ENCODE data around the gene AP1M1.
A peak's percentile ranks its signal among the peaks of the same experiment; 100 is the strongest.

AP1M1 gene

GRCh38 chr19:16207490-16208025 is 9.8 kb downstream of the AP1M1 start:
- H3K4me3 Mint-ChIP-seq, result no peak overlapping the region
- peaks cover 100% of the 10 kb centered on the region for H3K36me3 Mint-ChIP-seq (ENCODE audit: low read depth)
- no peaks in the 10 kb centered on the region for H3K27me3 Mint-ChIP-seq
- peak overlapping the region; percentile 21 for H3K27ac Mint-ChIP-seq
- intact Hi-C loops (cut with micrococcal nuclease), result no loop called here
- H3K4me1 Mint-ChIP-seq (ENCODE audit: low read depth), result peaks cover 19% of the 10 kb centered on the region
- H3K9me3 Mint-ChIP-seq, result no peaks in the 10 kb centered on the region

GRCh38 chr19:16208064-16208759 is 10.5 kb downstream of the AP1M1 start:
- Mint-ChIP-seq H3K36me3 (ENCODE audit: low read depth) (peaks cover 100% of the 10 kb centered on the region), H3K9me3 (no peaks in the 10 kb centered on the region), H3K4me3 (no peak overlapping the region), H3K27ac (no peak overlapping the region), H3K27me3 (no peaks in the 10 kb centered on the region), H3K4me1 (ENCODE audit: low read depth) (peaks cover 26% of the 10 kb centered on the region)
- intact Hi-C loops (cut with micrococcal nuclease), result no loop called here

DNA sequence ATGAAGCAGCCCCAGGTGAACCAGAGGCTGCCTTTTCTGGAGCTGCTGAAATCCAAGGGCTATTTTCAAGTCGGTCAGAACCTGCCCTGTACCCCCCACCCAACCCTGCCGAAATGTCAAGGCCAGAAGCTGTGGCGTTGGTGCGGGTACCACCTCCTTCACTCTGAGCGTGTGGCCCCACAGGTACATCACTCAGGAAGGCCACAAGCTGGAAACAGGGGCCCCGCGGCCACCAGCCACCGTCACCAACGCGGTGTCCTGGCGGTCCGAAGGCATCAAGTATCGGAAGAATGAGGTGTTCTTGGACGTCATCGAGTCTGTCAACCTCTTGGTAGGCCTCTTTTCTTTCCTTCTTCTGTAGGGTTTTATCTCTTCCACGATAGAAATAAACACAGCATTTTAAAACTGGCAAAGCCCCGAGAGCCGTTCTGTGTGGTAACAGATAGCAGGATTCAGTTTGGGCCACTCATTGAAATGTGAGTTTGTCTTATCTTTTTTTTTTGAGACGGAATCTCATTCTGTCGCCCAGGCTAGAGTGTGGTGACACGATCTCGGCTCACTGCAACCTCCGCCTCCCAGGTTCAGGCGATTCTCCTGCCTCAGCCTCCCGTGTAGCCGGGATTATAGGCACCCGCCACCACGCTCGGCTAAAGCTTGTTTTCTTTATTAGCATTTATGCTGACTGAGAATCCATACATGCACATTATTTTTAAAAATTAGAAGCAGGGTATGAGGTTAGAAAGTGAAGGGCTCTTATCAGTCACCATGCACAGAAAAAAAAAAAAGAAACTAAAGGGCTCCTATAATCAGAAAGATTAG is 11.3 kb downstream of the AP1M1 start:
- Mint-ChIP-seq H3K27ac (no peak overlapping the region), H3K4me1 (ENCODE audit: low read depth) (peaks cover 28% of the 10 kb centered on the region), H3K9me3 (no peaks in the 10 kb centered on the region), H3K4me3 (no peak overlapping the region), H3K27me3 (no peaks in the 10 kb centered on the region), H3K36me3 (ENCODE audit: low read depth) (peaks cover 100% of the 10 kb centered on the region)
- intact Hi-C loops (cut with micrococcal nuclease), result no loop called here

- H3K27ac Mint-ChIP-seq, result no peak overlapping the region
- peaks cover 98% of the 10 kb centered on the region for H3K36me3 Mint-ChIP-seq (ENCODE audit: low read depth)
- H3K9me3 Mint-ChIP-seq, result no peaks in the 10 kb centered on the region
- H3K27me3 Mint-ChIP-seq, result no peaks in the 10 kb centered on the region
- intact Hi-C loops (cut with micrococcal nuclease), result no loop called here
- no peak overlapping the region for H3K4me3 Mint-ChIP-seq
- peaks cover 28% of the 10 kb centered on the region for H3K4me1 Mint-ChIP-seq (ENCODE audit: low read depth)
These were observed 12.5 kb downstream of the AP1M1 start for GRCh38 chr19:16210168-16210567.

- H3K27ac Mint-ChIP-seq, result peak overlapping the region; percentile 56
- no peak overlapping the region for H3K4me3 Mint-ChIP-seq
- intact Hi-C loops (cut with micrococcal nuclease), result no loop called here
- H3K27me3 Mint-ChIP-seq, result no peaks in the 10 kb centered on the region
- H3K36me3 Mint-ChIP-seq (ENCODE audit: low read depth), result peaks cover 98% of the 10 kb centered on the region
- peaks cover 13% of the 10 kb centered on the region for H3K4me1 Mint-ChIP-seq (ENCODE audit: low read depth)
- no peaks in the 10 kb centered on the region for H3K9me3 Mint-ChIP-seq
These were observed 15.4 kb downstream of the AP1M1 start for GRCh38 chr19:16213076-16213475.

DNA sequence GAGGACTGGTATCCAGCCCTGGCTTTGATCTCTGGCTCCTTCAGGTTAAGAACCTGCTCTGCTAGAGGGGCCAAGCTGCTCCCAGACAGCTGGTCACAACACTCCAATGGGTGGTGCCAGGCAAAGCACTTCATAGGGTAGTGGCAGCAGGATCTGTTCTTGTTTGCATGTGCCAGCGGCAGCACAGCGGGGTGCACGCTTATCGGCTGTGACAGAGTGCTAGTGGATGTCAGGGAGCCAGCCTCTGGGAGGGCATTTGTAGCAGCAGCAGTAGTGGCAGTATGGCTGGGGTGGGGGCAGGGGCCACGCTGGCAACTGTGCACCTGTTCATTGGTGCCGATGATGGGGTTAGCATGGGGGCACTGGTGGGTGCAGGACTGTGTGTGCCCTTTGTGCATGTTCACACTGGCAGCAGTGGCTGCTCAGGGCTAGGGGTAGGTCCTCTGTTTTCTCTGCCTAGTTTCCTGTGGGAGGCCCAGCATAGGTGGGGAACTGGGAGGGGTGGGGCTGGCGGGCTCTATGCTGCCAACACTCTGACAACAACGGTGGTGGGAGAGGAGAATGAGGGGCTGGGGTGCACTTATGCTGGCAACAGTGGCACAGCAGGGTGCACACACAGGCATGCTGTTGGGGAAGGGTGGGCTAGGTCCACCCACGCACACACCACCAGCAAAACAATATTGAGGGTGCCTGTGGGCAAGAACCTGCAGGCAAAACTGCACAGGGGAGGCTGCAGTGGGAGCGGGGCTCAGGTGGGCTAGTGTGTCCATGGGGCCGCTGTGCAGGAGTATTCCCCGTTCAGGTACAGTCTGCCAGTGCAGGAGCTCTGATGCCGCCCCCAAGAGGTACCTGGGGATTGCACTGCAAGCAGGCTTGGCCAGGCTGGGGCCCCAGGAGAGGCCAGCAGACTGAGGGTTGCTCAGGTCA is 19.3 kb downstream of the AP1M1 start:
- Mint-ChIP-seq H3K36me3 (ENCODE audit: low read depth) (peaks cover 98% of the 10 kb centered on the region), H3K27me3 (no peaks in the 10 kb centered on the region), H3K4me1 (ENCODE audit: low read depth) (peaks cover 13% of the 10 kb centered on the region), H3K9me3 (peaks cover 32% of the 10 kb centered on the region), H3K4me3 (no peak overlapping the region), H3K27ac (no peak overlapping the region)
- intact Hi-C loops (cut with micrococcal nuclease), result no loop called here

DNA sequence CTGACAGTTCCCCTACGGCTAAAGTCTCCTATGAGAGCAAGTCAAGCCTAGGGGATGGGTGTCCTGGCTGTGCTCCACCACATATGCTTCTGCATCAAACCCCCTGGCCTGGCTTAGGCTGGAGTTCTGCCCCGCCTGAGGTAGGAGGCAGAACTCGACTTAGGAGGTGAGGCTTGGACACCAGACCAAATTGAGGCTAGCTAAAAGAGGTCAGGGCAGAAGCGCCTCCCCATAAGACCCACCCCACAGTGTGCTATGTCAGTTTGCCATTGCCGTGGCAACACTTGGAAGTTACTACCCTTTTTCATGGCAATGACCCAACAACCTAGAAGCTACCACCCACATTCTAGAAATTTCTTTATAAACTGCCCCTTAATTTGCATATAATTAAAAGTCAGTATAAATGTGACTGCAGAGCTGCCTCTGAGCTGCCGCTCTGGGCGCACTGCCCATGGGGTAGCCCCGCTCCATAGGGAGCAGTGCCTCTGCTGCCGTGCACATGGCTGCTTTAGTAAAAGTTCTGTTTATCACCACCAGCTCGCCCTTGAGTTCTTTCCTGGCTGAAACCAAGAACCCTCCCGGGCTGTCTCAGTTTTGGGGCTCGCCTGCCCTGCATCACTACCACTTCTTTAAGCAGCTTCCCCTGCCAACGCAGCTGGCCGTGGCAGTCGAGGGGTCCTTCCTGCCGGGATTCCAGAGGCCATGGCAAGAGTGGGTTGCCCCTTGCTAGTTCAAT is 20.2 kb downstream of the AP1M1 start:
- peaks cover 6% of the 10 kb centered on the region for H3K4me1 Mint-ChIP-seq (ENCODE audit: low read depth)
- H3K4me3 Mint-ChIP-seq, result no peak overlapping the region
- H3K9me3 Mint-ChIP-seq, result peaks cover 32% of the 10 kb centered on the region
- no peak overlapping the region for H3K27ac Mint-ChIP-seq
- intact Hi-C loops (cut with micrococcal nuclease), result no loop called here
- peaks cover 98% of the 10 kb centered on the region for H3K36me3 Mint-ChIP-seq (ENCODE audit: low read depth)
- no peaks in the 10 kb centered on the region for H3K27me3 Mint-ChIP-seq

GRCh38 chr19:16218851-16219250 is 21.1 kb downstream of the AP1M1 start:
- Mint-ChIP-seq H3K9me3 (peaks cover 32% of the 10 kb centered on the region), H3K27ac (no peak overlapping the region), H3K4me1 (ENCODE audit: low read depth) (no peaks in the 10 kb centered on the region), H3K36me3 (ENCODE audit: low read depth) (peaks cover 98% of the 10 kb centered on the region), H3K4me3 (no peak overlapping the region), H3K27me3 (no peaks in the 10 kb centered on the region)
- intact Hi-C loops (cut with micrococcal nuclease), result no loop called here

DNA sequence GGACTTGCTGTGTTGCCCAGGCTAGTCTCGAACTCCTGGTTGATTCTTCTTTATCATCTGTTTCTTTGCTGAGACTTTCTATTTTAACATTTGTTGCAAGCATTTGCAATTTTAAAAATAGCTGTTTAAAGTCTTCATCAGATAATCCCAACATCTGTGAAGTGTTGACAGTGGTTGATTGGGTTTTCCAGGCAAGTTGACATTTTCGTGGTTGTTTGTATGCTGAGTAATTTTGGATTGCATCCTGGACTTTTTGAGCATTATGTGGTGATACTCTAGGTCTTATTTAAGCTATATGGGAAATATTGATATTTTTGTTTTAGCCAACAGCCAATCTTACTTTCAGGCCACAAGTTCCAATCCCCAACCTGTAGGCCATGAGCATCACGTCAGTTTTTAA is 25.1 kb downstream of the AP1M1 start:
- Mint-ChIP-seq H3K27ac (no peak overlapping the region), H3K36me3 (ENCODE audit: low read depth) (peaks cover 100% of the 10 kb centered on the region), H3K27me3 (no peaks in the 10 kb centered on the region), H3K9me3 (peaks cover 32% of the 10 kb centered on the region), H3K4me1 (ENCODE audit: low read depth) (no peaks in the 10 kb centered on the region), H3K4me3 (no peak overlapping the region)
- intact Hi-C loops (cut with micrococcal nuclease), result no loop called here

- H3K36me3 Mint-ChIP-seq (ENCODE audit: low read depth), result peaks cover 100% of the 10 kb centered on the region
- no peaks in the 10 kb centered on the region for H3K4me1 Mint-ChIP-seq (ENCODE audit: low read depth)
- H3K27ac Mint-ChIP-seq, result no peak overlapping the region
- peaks cover 28% of the 10 kb centered on the region for H3K9me3 Mint-ChIP-seq
- no peak overlapping the region for H3K4me3 Mint-ChIP-seq
- no peaks in the 10 kb centered on the region for H3K27me3 Mint-ChIP-seq
- intact Hi-C loops (cut with micrococcal nuclease), result no loop called here
These were observed 26.0 kb downstream of the AP1M1 start for GRCh38 chr19:16223746-16224145.

DNA sequence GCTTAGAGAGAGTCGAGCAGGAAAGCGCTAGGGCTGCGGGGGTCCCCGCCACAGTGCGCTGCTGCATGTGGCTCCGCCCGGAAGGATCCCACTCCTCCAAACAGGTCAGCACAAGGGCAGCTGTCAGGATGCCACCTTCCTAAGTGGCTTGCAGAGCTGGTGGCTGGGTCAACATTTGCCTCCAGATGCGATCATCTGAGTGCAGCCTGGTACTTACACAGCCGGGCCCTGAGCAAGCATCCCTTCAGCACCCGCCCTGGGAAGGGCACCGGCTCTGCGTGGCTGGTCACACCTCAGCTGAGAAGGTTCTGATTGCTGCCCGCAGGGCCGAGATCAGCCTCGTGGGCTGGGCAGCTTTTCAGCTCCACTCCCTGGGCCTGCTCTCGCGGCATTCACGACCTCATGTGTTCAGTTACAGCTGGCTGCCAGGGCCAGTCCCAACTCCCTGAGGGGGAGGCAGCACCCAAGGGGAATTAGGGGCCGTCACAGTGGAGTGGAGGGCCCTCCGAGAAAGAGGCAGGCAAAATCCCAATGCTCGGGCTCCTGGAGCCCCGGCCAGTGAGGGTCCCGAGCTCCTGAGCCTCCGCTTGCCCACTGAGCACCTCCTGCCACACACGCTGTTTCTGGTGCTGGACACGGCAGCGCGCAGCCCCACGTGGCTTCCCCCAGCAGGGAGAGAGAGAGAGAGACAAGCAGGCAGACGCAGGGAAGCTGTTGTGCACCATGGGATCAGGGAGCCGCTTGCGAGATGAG is 26.8 kb downstream of the AP1M1 start:
- Mint-ChIP-seq H3K9me3 (peaks cover 21% of the 10 kb centered on the region), H3K36me3 (ENCODE audit: low read depth) (peaks cover 100% of the 10 kb centered on the region), H3K27ac (no peak overlapping the region), H3K4me1 (ENCODE audit: low read depth) (no peaks in the 10 kb centered on the region), H3K27me3 (no peaks in the 10 kb centered on the region), H3K4me3 (no peak overlapping the region)
- intact Hi-C loops (cut with micrococcal nuclease), result no loop called here

GRCh38 chr19:16225279-16226183 is 27.8 kb downstream of the AP1M1 start:
- H3K4me3 Mint-ChIP-seq, result no peak overlapping the region
- H3K27me3 Mint-ChIP-seq, result no peaks in the 10 kb centered on the region
- peaks cover 10% of the 10 kb centered on the region for H3K9me3 Mint-ChIP-seq
- H3K27ac Mint-ChIP-seq, result peak overlapping the region; percentile 42
- H3K36me3 Mint-ChIP-seq (ENCODE audit: low read depth), result peaks cover 100% of the 10 kb centered on the region
- intact Hi-C loops (cut with micrococcal nuclease), result no loop called here
- H3K4me1 Mint-ChIP-seq (ENCODE audit: low read depth), result no peaks in the 10 kb centered on the region

All from dendritic cell treated with granulocyte-macrophage colony-stimulating factor and Interleukin-4, amounts not matched to agents 40 ng/mL and 50 ng/mL, for 4 days (primary cell).